Activated CD8-positive, alpha-beta T cell treated with anti-CD3 and anti-CD28 coated beads for 36 hours (primary cell): Measurements from ENCODE around the gene TNKS1BP1. TPM values are rescaled to one million over a fixed set of nuclear protein-coding genes. Genes with fewer than 3 reads are reported as not detected.

Source experiments
- ATAC-seq: fragments of 200-7000 bp; cut with Tn5 transposase; one replicate; pipeline ENCODE4 v1.10.0; 2021; ENCODE audit warnings: mild to moderate bottlenecking, moderate library complexity
- CTCF ChIA-PET: fragments of 350-600 bp; sonication (Branson Sonifier 250); formaldehyde crosslinking; loops from one replicate; lab custom pipeline; 2021; ENCODE audit warnings: antibody characterized with exemption; lab: Charles Lee
- POLR2A ChIA-PET: fragments of 350-600 bp; sonication (Branson Sonifier 250); formaldehyde crosslinking; loops from one replicate; lab custom pipeline; 2021; ENCODE audit warnings: antibody characterized with exemption; lab: Charles Lee
- DNase-seq: peaks from one replicate; pipeline ENCODE4 v3.0.0-alpha.2; 2020
- H3K27ac Mint-ChIP-seq: one replicate; pipeline ENCODE4 v1.8.0; 2021; ENCODE audit warnings: mild to moderate bottlenecking, mixed read lengths
- H3K27me3 Mint-ChIP-seq: one replicate; pipeline ENCODE4 v1.8.0; 2021; ENCODE audit warnings: mixed read lengths
- H3K36me3 Mint-ChIP-seq: one replicate; pipeline ENCODE4 v1.8.0; 2021; ENCODE audit warnings: low read depth, mixed read lengths
- H3K4me1 Mint-ChIP-seq: one replicate; pipeline ENCODE4 v1.8.0; 2021; ENCODE audit warnings: low read depth, mixed read lengths
- H3K4me3 Mint-ChIP-seq: one replicate; pipeline ENCODE4 v1.8.0; 2021; ENCODE audit warnings: mild to moderate bottlenecking, moderate library complexity, mixed read lengths
- H3K9me3 Mint-ChIP-seq: one replicate; pipeline ENCODE4 v1.8.0; 2021; ENCODE audit warnings: mixed read lengths
- CTCF ChIP-seq: fragments of 200-600 bp; IDR thresholded peaks from one replicate; pipeline ENCODE4 v1.8.0; 2022; ENCODE audit warnings: antibody characterized with exemption, mild to moderate bottlenecking
- intact Hi-C: fragments of 100-400 bp; cut with micrococcal nuclease; formaldehyde crosslinking; loops from one replicate; pipeline ENCODE4 v1.10.0; 2022
- total RNA-seq, 2 experiments: library from RNA; stranded (reverse); gene quantifications; one replicate each; pipeline ENCODE4 v1.2.3, GENCODE V29; 2021

Gene TNKS1BP1
- total RNA-seq, 2 experiments from 2014 or later, result 18.4 to 23.2 TPM

- CTCF ChIA-PET, result interaction anchor here (1.2 kb wide), 1 partner anchor 59 kb away, joined by 3 read pairs; no protein-coding TSS in a partner anchor
- Mint-ChIP-seq H3K36me3 (peaks cover 11% of the 10 kb centered on the region), H3K4me1 (peaks cover 16% of the 10 kb centered on the region), H3K27ac (no peak overlapping the region), H3K9me3 (no peaks in the 10 kb centered on the region), H3K4me3 (no peak overlapping the region), H3K27me3 (no peaks in the 10 kb centered on the region)
- ATAC-seq (no peak), DNase-seq (no peak)
- intact Hi-C loops, result no loop called here
- TF ChIP-seq CTCF, result no peak
- POLR2A ChIA-PET, result interaction anchor here (1.1 to 1.8 kb wide), 4 partner anchors 10 to 17 kb away, joined by 3 to 4 read pairs (median 3); partner anchors contain the start of gene TNKS1BP1
Measured at GRCh38 chr11:57308426-57309060, 16.2 kb downstream of the TNKS1BP1 start.

GRCh38 chr11:57307666-57308270 lies 17.0 kb downstream of the TNKS1BP1 start:
- H3K9me3 Mint-ChIP-seq, result no peaks in the 10 kb centered on the region
- POLR2A ChIA-PET, result interaction anchor here (1.1 kb wide), 1 partner anchor 18 kb away, joined by 3 read pairs; the partner anchor contains the start of gene TNKS1BP1
- peaks cover 11% of the 10 kb centered on the region for H3K36me3 Mint-ChIP-seq
- DNase-seq, result no peak
- intact Hi-C loops, result no loop called here
- no peak overlapping the region for H3K4me3 Mint-ChIP-seq
- no peaks in the 10 kb centered on the region for H3K27me3 Mint-ChIP-seq
- TF ChIP-seq CTCF, result no peak
- CTCF ChIA-PET, result interaction anchor here (1.2 kb wide), 1 partner anchor 59 kb away, joined by 3 read pairs; no protein-coding TSS in a partner anchor
- no peak for ATAC-seq
- no peak overlapping the region for H3K27ac Mint-ChIP-seq
- peaks cover 16% of the 10 kb centered on the region for H3K4me1 Mint-ChIP-seq

- Mint-ChIP-seq H3K27ac (no peak overlapping the region), H3K27me3 (no peaks in the 10 kb centered on the region), H3K9me3 (no peaks in the 10 kb centered on the region), H3K4me3 (no peak overlapping the region), H3K4me1 (peaks cover 12% of the 10 kb centered on the region), H3K36me3 (peaks cover 11% of the 10 kb centered on the region)
- intact Hi-C loops, result no loop called here
- ATAC-seq (no peak), DNase-seq (no peak)
- ChIA-PET POLR2A (no interaction called here), CTCF (interaction anchor here (1.2 kb wide), 1 partner anchor 58 kb away, joined by 3 read pairs; no protein-coding TSS in a partner anchor)
- no peak for TF ChIP-seq CTCF
Measured at GRCh38 chr11:57306940-57307565, 17.7 kb downstream of the TNKS1BP1 start.

- Mint-ChIP-seq H3K36me3 (peaks cover 18% of the 10 kb centered on the region), H3K27ac (no peak overlapping the region), H3K4me3 (no peak overlapping the region), H3K27me3 (no peaks in the 10 kb centered on the region), H3K9me3 (no peaks in the 10 kb centered on the region), H3K4me1 (peaks cover 5% of the 10 kb centered on the region)
- ChIA-PET CTCF (interaction anchor here (1.4 to 1.5 kb wide), 2 partner anchors 29 to 57 kb away, joined by 3 read pairs; no protein-coding TSS in a partner anchor), POLR2A (no interaction called here)
- DNase-seq (no peak), ATAC-seq (no peak)
- TF ChIP-seq CTCF, result no peak
- intact Hi-C loops, result no loop called here
Measured at GRCh38 chr11:57306161-57306876, 18.4 kb downstream of the TNKS1BP1 start.
